AG20443 (cell line): Measurements from ENCODE around the gene ARHGAP30.

Experiments used
- DNase-seq: peaks from one replicate; pipeline ENCODE4 v3.0.0; 2012; ENCODE audit warnings: low spot score, mixed read lengths

Gene ARHGAP30

DNA sequence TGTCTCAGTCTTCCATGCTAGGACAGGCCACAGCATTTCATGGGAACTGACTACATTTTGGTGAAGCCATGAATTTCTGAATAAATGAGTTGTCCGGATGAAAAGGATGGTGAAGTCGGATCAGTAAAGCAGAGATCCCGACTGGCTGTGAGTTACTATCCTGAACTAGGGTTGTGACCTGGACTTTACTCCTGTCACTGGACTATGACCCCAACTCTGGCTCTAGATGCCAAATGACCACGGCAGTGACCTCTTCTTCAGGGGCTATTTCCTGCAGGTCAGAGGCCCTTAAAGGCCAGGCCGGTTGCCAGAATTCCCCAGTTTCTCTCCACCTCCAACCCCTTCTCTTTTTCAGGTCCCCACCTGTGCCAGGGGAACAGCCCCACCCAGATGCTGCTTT is 21.4 kb upstream of the ARHGAP30 start:
- DNase-seq: no peak

DNA sequence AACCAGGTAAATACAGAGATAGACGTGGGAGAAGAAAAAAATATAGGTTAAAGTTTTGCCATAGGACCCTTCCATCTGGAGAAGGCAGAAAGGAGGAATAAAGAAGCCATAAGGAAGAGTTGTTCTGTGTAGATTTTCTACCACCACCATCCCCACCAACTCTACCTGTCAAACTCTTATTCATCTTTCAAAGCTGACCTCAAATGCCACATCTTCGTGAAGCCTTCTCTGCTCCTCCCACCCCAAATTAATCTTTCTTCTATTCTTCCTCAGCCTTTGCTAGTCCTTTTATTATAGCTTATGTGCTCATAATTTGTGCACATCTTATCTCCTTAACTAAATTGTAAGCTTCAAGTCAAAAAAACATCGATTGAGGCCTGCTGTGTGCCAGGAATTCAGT is 20.9 kb upstream of the ARHGAP30 start:
- DNase-seq: no peak

DNA sequence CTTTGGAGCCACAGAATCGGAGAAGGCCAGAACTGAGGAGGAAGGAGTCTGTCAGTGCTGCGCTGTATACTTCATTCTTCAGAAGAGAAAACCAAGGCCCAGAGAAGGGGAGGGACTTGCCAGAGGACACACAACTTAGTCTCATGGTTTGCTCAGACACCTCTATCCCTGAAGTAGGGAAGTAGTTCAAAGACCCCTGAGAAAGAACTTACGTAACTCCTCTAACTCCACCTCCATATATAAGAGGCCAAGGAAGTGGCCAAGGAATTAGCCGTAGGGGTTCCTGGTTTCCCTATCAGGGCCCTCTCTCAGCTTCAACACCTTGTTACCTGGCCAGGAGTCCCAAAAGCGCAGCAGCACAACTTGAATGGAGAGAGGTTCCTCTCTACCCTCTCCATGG is 20.2 kb upstream of the ARHGAP30 start:
- no peak for DNase-seq

DNA sequence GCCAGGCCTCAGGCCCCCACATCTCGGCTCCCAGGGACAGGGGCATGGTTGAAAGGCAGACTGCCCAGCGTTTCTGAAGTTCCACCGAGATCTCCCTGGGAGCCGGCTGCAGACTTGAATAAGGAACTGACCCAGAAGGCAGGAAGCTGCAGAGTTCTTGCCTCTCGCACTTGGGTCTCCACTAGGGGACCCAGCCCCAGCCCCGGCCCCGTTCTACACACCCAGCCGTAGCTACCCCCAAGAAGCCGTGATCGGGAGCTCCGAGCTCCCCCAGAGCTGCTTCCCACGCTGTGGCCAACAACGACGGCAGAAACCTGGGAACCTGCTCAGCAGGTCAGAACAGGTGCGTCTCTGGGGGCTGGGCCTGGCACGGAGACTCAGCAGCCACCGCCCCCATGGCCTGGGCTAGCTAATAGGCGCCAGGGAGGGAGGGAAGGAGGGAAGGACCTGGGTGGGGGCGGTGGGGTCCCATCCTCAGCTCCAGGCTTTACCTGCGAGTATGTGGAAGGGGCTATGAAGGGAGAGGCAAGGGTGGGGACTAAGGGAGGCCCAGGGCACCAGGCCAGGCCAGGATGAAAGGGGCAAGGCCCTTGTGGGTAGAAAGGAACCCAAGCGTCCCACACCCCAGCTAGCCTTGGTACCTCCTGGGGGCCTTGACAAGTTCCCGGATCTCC is 19.7 kb upstream of the ARHGAP30 start, which contains the start of gene NECTIN4:
TSS of gene NECTIN4 (minus strand) at position 308 of the 674 bp plus-strand sequence. CDS start at position 46, 262 bp downstream.
- DNase-seq: no peak

DNA sequence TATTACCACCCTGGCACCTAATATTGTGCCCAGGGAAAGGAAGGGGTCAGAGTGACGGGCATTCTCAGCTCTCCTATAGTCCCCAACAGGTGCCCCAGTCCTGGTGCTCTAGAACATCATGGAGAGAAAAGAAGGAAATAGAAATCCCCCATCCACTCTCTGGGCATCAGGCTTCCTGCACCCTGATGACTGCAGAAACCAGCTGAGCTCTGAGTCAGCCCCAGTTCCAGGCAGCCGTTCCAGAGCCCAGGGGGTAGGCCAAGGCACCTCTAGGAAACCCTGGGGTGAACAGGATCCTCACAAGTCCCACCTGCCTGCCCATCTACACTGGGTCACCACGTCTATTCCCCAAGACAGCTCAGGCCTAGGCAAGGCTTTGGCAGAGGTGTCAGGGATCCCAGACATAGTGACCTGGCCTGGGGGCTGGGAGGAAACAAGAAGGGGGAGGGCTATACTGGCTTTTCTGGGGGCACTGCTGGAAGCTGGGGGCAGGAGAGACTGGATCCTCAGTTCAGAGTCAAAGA is 19.0 kb upstream of the ARHGAP30 start:
- peak; percentile 67 for DNase-seq

DNA sequence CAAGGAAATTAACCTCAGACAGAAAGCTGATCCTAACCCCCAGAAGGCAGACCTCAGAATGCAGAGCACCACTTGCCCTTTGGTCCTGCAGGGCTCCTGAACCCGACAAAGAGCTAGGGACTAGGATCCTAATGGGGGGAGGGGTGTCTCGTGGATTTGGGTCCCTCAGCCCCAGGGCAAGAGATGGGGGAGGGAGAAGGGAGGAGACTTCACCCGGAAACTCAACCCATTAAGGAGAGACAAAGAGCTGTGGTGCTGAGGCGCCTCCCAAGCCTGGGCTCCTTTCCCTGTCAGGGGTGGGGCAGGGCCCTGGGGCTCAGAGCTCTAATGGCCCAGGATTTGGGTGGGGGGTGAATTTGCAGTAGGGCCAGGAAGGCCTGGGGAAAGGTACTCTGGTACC is 16.8 kb upstream of the ARHGAP30 start:
- DNase-seq: no peak

DNA sequence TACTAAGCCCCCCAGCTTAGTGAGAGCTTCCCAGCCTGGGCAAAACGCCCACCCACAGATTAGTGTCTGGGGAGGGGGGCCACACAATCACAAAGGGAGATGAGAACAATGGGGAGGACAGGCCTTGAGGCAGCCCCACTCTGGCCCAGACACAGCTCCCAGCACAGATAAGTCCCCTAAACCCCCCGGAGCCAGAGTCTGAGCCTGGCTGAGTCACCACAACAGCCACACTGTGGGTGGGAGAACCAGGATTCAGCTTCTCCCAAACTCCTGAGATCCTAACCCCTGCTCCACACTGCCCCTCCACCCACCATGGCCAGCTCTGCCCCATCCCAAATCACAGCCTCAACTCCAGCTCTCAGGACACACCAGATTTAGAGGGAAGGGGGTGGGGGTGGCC is 15.5 kb upstream of the ARHGAP30 start:
- DNase-seq: no peak

DNA sequence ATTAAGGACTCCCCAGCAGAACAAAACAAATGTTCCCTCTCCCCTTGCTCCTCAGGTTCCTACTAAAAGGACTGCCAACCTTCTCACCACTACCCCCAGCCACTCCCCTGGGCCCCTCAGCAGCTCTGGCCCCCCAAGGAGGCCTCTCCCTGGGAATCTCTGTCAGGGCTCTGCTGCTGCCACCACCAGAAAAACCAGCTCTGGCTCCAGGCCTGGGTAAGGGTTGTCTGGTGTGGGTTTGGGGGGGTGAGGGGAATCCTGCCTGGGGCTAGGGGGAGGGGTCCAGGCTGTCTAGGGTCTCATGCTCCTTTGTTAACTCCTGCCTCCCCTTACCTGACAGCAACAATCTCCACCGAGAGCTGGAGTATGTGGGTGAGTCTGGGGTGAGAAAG is 14.9 kb upstream of the ARHGAP30 start:
- no peak for DNase-seq

DNA sequence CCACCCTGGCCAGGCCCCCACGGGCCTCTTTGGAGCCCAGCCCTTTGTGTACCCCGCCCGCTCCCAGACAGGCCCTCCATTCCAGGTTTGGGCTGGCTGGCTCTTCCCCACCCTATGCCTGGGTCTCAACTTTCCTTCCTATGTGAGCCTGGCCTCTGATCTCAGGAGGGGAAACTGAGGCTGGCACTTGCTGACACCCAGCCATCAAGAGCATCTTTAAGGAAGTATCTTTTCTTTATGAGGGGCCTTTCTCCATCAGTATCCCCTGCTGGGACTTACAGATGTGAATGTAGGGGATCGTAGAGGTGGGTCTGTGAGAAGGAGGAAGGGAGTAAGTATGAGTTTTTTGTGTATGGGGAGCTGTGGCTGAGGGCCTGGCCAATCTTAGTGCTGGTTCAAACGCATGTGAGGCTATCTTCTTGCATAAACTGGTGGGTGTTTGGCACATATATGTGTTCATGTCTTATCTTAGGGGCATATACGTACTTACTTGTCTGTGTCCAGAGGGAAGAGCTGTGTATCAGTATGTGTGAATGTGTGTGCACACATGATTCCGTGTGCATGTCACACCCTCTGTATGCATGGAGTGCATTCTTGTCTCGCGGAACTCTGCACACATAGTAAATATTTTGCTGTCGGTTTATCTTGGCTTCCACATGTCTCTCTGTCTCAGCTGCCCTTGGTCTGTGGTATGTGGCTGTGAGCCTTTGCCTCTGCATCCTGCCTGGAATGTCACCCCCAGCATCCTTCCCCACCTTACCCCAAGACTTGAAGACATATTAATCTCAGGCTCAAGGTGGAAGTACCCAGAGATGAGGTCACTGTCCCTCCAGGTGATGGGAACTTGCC is 14.3 kb upstream of the ARHGAP30 start:
- DNase-seq: no peak

DNA sequence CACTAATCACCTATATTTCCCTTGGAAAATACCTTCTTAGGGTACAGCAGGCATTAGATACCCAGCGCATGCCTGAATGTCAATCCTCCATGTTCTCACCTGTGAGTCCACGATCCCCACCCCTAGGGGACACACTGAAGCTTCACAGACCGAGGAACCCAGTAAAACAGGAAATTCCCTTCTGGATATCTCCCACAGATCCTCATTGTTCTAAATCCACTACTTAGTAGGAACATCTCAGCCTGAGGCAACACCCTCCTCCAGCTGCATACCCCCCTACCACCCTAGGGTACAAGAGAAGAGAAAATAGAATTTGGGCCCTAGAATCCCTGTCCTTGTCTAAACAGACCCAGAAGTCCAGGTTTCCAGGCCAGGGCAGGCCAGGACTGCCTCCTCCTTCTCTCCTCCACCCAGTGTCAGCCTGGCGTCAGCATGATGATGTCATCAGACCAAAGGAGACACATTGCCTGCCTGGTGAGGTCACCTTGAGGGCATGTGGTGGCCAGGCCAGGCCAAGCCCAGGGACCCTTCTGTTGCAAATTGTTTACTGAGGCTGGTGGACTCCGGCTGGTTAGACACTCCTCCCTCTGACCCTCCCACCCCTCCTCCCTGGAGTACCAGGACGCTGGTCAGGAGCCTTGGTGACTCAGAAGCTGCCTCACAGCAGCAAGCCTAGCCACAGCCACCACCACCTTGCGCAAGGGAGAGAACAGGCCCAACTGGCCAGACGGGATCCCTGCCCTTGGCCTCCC is 13.5 kb upstream of the ARHGAP30 start:
- DNase-seq: peak; percentile 96

DNA sequence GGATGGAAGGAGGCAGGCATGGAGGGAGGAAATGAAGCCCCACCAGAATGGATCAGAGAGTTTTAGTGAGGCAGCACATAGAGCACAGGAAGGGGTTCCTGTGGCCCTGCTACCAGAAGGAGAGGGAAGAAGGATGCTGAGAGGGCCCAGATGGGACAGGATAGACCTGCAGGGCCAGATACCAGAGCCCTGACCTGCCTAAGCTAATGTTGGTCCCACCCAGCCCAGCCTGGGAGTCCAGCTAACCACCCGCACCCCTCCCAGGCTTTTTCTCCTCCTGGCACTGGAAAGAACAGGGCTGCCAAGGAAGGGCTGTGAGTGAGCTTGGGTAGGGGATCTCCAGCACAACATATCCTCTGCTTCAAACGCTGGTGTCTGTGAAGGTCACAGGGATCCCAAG is 12.8 kb upstream of the ARHGAP30 start:
- DNase-seq: no peak

DNA sequence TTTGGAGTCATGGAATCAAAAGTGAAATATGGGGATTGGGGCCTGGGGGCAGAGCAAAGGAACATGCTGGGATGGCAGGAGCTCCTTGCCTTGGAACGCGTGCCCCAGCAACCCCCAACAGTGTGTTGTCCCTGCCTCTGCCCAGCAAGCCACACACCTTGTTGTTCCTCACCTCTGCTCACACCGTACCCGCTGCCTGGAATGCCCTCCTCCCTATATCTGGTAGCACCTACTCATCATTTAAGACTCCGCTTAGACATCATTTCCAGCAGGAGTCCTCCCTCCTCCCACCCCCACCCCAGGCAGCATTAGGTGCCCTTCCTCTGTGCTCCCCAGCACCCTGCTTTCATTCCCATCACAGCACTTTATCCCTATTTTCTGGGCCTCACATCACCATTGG is 11.8 kb upstream of the ARHGAP30 start:
- DNase-seq: no peak

DNA sequence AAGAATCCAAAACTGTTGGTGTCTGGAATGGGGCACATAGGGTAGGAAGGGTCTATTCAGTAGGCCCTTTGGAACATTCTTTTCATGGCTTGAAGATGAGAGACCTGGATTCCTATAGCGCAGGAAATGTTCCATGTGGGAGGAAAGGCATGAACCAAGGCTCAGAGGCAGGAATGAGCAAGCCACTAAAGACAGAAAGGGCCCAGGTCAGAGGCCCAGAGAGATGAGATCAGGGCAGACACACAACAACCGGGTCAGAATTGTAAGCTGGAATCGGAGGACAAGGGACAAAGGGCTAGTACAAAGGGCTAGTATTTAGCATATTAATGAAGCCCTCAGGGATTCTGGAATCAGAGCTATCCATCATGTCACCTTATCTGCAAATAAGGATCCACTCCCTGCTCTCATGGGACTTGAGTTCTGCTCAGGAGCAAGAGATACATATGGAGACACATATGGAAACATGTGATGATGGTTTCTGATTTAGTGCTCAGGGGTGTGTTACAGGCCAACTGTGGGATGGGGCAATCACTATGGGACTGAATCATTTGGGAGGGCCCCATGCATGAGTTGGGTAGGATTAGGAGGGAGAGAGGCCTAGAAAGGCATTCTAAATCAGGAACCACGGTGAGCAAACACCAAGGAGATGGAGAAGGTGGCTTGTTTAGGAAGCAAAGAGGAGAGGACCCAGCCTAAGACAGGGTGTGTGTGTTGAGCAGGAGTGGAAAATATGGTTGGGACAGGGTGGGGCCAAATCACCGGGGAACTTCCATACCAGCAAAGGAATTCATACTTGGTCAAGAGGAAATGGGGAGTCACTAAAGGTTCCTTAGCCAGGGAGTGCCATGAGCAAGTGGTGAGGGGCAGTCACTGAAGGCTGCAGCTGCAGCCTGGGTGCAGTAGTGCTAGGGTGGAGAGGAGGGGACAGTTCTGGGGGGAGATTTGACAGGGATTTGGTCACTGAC is 11.0 kb upstream of the ARHGAP30 start:
- DNase-seq: peak; percentile 40

DNA sequence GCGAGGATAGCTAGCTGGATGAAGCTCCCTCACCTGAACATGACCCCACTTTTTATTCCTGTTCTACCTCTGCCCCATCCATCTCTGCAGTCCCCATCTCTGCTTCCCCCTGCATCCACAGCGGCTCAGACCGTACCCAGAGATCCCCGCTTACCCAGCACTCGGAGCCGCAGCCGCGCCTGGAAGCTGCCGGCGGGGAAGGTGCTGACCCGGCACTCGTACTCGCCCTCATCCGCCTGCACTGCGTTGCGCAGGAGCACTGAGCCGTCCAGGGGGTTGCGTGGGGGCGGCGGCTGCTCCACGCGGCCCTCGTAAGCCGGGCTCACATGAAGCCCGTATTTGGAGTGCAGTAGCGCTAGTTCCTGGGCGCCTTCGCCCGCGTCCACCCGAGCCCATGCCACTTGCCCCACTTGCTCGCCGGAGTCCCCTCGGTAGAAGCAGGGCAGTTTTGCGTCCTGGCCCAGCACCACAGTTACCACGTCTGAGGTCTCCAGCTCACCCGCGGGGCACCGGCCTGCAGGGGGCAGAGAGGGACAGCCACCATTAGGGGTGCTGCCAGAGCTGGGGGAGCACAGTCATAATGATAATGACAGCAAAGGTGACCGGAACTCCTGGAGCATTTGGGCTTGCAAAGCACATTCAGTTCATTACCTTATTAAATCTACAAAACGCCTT is 9.9 kb upstream of the ARHGAP30 start:
- no peak for DNase-seq

DNA sequence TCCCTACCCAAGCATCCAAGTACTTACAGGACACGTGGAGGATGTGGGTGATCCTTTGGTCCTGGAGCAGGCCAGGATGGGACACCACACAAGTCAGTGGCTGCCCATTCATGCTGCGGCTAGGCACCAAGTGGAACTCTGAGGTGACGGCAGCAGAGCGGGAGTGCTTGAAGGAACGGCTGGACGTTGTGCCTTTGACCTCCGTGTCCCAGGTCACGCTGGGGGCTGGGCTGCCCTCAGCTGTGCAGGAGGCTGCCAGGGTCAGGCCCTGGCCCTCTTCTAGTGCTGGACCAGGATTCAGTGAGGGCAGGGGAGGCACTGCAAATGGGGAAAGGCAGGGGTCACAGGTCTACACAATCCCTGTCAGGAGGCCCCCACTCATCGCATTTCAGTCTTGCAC is 7.7 kb upstream of the ARHGAP30 start:
- no peak for DNase-seq

DNA sequence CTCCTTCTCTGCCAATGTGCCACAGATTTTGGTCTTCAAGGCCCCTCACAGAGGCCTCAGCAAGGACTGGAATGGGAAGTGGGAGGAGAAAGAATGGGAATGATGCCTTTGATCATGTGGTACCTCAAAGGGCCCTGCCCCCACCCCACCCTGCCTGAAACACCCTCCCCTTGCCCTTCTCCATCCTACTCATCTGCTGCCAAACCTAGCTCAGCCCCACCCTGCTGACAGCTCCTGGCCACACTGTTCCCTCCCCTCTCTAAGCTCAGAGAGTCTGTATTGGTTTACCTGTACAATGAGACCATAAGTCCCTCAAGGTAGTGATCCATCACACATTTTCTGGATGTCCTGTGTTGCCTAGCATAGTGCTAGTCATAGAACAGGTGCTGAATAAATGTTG is 6.7 kb upstream of the ARHGAP30 start:
- DNase-seq: no peak

DNA sequence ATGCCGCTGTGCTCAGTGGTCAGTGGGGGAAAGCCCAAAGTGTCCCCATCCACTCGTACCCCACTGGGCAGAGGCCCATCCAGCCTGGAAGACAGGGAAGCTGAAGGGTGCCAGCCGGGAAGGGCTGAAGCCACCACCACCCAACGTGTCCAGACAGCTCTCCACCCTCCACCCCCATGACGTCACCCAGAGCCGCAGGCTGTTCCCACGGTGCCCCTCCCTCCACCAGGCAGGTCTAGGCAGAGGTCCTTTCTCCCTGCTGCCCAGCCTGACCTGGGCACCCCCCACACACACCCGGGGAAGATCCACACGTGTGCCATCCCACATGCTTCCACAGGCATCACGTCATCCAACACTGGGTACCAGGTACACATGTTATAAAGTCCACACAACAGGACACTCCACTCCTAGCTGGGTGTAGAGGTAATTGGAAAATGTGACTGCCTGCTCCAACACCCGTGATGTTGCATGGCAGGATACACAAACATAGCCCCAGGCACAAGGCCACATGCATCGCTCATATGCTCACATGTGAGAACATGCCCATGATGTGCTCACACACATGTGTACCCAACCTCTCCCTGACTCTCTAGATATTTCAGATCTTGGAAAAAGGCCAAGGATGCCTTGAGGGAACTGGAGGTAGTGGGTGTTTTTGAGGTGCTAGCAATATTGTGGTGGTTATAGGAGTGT is 5.1 kb upstream of the ARHGAP30 start:
- DNase-seq: no peak

DNA sequence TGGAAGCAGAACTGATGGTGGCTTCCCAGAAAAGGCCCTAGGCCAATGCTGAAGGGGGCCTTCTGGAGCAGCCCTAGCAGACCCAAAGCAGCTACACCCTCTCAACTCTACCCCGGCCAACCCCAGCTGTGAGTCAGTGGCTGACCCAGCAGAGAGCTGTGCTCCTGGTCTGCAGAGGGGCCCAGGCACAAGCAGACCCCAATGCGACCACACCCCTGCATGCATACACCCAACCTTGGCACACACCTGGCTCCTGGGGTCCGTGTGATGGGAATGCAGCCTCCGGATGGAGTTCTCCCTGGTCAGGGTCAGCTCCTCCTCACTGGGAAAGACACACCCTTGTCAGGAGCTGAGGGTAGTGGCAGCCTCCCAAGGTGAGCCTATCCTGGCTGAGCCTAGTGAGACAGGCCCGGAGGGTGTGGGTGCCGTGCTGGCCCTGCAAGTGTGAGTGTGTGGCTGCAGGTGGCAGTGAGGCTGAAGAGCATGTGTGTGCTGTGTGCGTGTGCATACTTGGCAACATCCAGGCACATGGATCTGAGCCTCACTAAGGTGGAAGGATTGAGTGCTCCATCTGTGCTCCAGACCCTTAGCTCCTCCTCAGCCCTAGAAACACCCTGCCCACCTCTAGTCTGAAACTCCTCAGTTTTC is 3.9 kb upstream of the ARHGAP30 start:
- no peak for DNase-seq

DNA sequence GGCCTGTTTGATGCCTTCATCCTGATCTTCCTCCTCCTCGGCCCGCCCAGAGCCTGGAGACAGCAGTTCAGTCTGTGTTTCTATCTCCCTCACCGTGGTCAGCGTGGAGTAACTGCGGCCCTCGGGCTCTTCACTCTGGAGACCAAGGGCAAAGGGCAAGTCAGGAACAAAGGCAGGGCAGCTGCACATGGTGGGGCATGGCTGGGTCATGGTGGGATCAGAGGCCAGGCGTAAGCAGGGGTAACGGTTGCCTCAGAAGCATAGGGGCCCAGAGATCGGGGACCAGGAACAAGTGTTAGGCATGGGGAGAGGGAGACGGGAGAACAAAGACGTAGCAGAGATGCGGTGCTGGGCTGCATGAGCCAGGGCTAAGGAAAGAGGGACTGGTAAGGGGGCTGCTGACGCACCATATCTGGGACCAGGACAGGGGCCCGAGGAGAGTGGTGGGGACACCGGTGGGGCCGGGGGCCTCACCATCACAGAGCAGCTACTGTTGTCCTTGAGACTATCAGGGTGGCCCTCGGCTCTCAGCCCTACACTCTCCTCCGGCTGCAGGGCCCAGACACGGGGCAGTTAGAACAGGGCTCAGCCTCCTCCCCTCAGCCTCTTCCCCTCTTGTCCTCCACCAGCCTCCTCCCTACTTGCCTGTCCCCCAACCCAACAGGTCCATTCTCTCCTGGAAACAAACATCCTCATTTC is 3.2 kb upstream of the ARHGAP30 start:
- no peak for DNase-seq
